GM12878 (cell line): Measurements from ENCODE around the gene ZNF234. TPM values are rescaled to one million over a fixed set of nuclear protein-coding genes. Genes with fewer than 3 reads are reported as not detected.

ENCODE experiments used
- ATAC-seq: fragments of 200-7000 bp; cut with Tn5 transposase; 3 replicates; pipeline ENCODE4 v1.9.1; 2020; ENCODE audit warnings: mild to moderate bottlenecking, moderate library complexity
- BruUV-seq: library from RNA; stranded (reverse); fragments of 400-500 nt; replicated peaks from 2 replicates; lab custom pipeline; 2021; lab: Mats Ljungman, UMichigan
- CTCF ChIA-PET: fragments of 300-600 bp; sonication (Branson Sonifier 250); formaldehyde crosslinking; extraction: SDS; loops from one replicate; lab custom pipeline; 2021; ENCODE audit warnings: inconsistent platforms; lab: Yijun Ruan, JAX
- POLR2A ChIA-PET: fragments of 350-600 bp; formaldehyde crosslinking; extraction: SDS; loops from one replicate; lab custom pipeline; 2021; ENCODE audit warnings: inconsistent platforms; lab: Charles Lee
- RAD21 ChIA-PET: fragments of 300-600 bp; sonication (Branson Sonifier 250); formaldehyde crosslinking; loops from one replicate; lab custom pipeline; 2023; ENCODE audit warnings: antibody characterized with exemption; ENCODE audit not compliant: unreplicated experiment; lab: Charles Lee
- SMC1A ChIA-PET: fragments of 300-600 bp; sonication (Branson Sonifier 250); formaldehyde crosslinking; loops from one replicate; lab custom pipeline; 2023; ENCODE audit not compliant: unreplicated experiment, uncharacterized antibody; lab: Charles Lee
- DNase-seq: peaks from one replicate; pipeline ENCODE4 v3.0.0-alpha.2; 2011; ENCODE audit warnings: low read depth, low spot score
- FAIRE-seq: peaks from 3 replicates; lab custom pipeline; 2011; peaks lifted over from hg19 to GRCh38; lab: Jason Lieb, UNC
- H2AFZ ChIP-seq: 2 replicates; pipeline ENCODE4 v1.6.0; 2011; ENCODE audit warnings: low read depth, low read length, control low read depth; ENCODE audit not compliant: control insufficient read depth
- H3K27ac ChIP-seq: 2 replicates; pipeline ENCODE4 v1.5.1; 2011; ENCODE audit warnings: control low read depth; ENCODE audit not compliant: control insufficient read depth, insufficient read depth
- H3K27me3 ChIP-seq, 2 experiments: replicated peaks in 1 of 2; 2 replicates each; pipeline versions ENCODE4 v1.6.0 to v1.6.1; 2011; ENCODE audit warnings: low read length in 1 of 2; ENCODE audit not compliant: control insufficient read depth in 2 of 2, insufficient read depth in 2 of 2
- H3K36me3 ChIP-seq, 2 experiments: 2 replicates each; pipeline ENCODE4 v1.5.1; 2011; ENCODE audit warnings: low read length in 1 of 2; ENCODE audit not compliant: control insufficient read depth in 2 of 2, insufficient read depth in 2 of 2
- H3K4me1 ChIP-seq: 2 replicates; pipeline ENCODE4 v1.6.1; 2011; ENCODE audit warnings: mild to moderate bottlenecking, low read length, moderate library complexity, mixed read lengths; ENCODE audit not compliant: control insufficient read depth, insufficient read depth
- H3K4me2 ChIP-seq: 2 replicates; pipeline ENCODE4 v1.6.0; 2011; ENCODE audit warnings: control low read depth; ENCODE audit not compliant: control insufficient read depth, insufficient read depth
- H3K4me3 ChIP-seq: fragments of 200-600 bp; sonication (generic); 2 replicates; pipeline ENCODE4 v1.5.1; 2016
- H3K79me2 ChIP-seq: 2 replicates; pipeline ENCODE4 v1.6.0; 2011; ENCODE audit warnings: low read length; ENCODE audit not compliant: control insufficient read depth, insufficient read depth
- H3K9ac ChIP-seq: 2 replicates; pipeline ENCODE4 v1.8.0; 2011; ENCODE audit warnings: low read length, control low read depth, mixed read lengths; ENCODE audit not compliant: control insufficient read depth, insufficient read depth
- H3K9me3 ChIP-seq: replicated peaks from 3 replicates; pipeline ENCODE4 v1.5.1; 2011; ENCODE audit warnings: mild to moderate bottlenecking, low read length; ENCODE audit not compliant: control insufficient read depth, insufficient read depth
- H4K20me1 ChIP-seq: 2 replicates; pipeline ENCODE4 v1.6.0; 2011; ENCODE audit not compliant: control insufficient read depth, insufficient read depth
- BMI1 ChIP-seq: fragments of 450-650 bp; IDR thresholded peaks from 2 replicates; pipeline ENCODE4 v1.6.1; 2016; ENCODE audit warnings: mild to moderate bottlenecking, moderate library complexity, borderline replicate concordance
- CBX3 ChIP-seq: fragments of 200-600 bp; sonication (generic); IDR thresholded peaks from 2 replicates; pipeline ENCODE4 v1.6.1; 2016; ENCODE audit warnings: low read depth, borderline replicate concordance
- EED ChIP-seq: sonication (generic); IDR thresholded peaks from 2 replicates; pipeline ENCODE4 v1.6.1; 2016; ENCODE audit warnings: antibody characterized with exemption, low read depth
- HCFC1 ChIP-seq: fragments of 150-350 bp; IDR thresholded peaks from 2 replicates; pipeline ENCODE4 v1.6.1; 2014; ENCODE audit warnings: low read length
- NBN ChIP-seq: fragments of 450-650 bp; IDR thresholded peaks from 2 replicates; pipeline ENCODE4 v1.6.1; 2016
- RCOR1 ChIP-seq: conservative IDR thresholded peaks from 2 replicates; pipeline ENCODE4 v1.6.1; 2012; ENCODE audit warnings: low read depth, low read length, improper control_type of control experiment
- SMARCA5 ChIP-seq: fragments of 450-650 bp; IDR thresholded peaks from 2 replicates; pipeline ENCODE4 v1.6.1; 2017; ENCODE audit warnings: mild to moderate bottlenecking
- SP1 ChIP-seq: IDR thresholded peaks from one replicate; pipeline ENCODE4 v1.6.1; 2011; ENCODE audit warnings: low read depth, low read length
- WGBS: methylation state at CpG from one replicate; pipeline ENCODE4 v1.1.6; 2016; ENCODE audit warnings: low lambda C conversion rate; ENCODE audit not compliant: insufficient replicate concordance, insufficient coverage; ENCODE audit errors: missing lambda C conversion rate; 5-methylcytosine and 5-hydroxymethylcytosine counted together
- in situ Hi-C: fragments of 300-500 bp; cut with MboI; formaldehyde crosslinking; loops from 9 replicates; pipeline ENCODE4 v1.14.3; 2018; ENCODE audit warnings: mixed read lengths
- intact Hi-C: fragments of 100-400 bp; cut with micrococcal nuclease; formaldehyde crosslinking; loops from one replicate; pipeline ENCODE4 v1.14.2; 2022; ENCODE audit not compliant: unreplicated experiment
- polyA plus RNA-seq, 11 experiments: library from polyadenylated mRNA; depleted of rRNA in 4 of 11; unstranded in 6 of 11; stranded (reverse) in 5 of 11; fragments of >200 nt; fragmentation: Nextera tagmentation in 4 of 11; fragmentation: Illumina TruSeq in 1 of 11; extraction: Ambion mirVana in 4 of 11; extraction: Trizol in 1 of 11; gene quantifications; 1 replicate in 1 of 11; 2 replicates in 10 of 11; pipeline versions ENCODE4 v1.2.1 to v1.2.3, GENCODE V29; 2011 to 2016; ENCODE audit warnings: inconsistent platforms in 2 of 11, missing spikeins in 2 of 11, low read depth in 1 of 11
- total RNA-seq, 4 experiments: library from RNA; depleted of rRNA in 3 of 4; stranded (reverse); fragments of >200 nt in 3 of 4; fragmentation: Illumina TruSeq in 1 of 4; extraction: Trizol in 1 of 4; gene quantifications; 2 replicates each; pipeline versions ENCODE4 v1.2.1 to v1.2.3, GENCODE V29; 2013 to 2021
- TF ChIP-seq, protein P1 (sequence below): fragments of 450-650 bp; conservative IDR thresholded peaks from 2 replicates; pipeline ENCODE4 v1.6.1; 2017; ENCODE audit warnings: mild to moderate bottlenecking, moderate library complexity

The ZNF234 gene
- total and polyA plus RNA-seq, 10 of the 15 experiments (the other 5 are each of a cell fraction or from before 2014, with no cell fraction given), result 2.7 to 10.5 (median 5.2) TPM

DNA sequence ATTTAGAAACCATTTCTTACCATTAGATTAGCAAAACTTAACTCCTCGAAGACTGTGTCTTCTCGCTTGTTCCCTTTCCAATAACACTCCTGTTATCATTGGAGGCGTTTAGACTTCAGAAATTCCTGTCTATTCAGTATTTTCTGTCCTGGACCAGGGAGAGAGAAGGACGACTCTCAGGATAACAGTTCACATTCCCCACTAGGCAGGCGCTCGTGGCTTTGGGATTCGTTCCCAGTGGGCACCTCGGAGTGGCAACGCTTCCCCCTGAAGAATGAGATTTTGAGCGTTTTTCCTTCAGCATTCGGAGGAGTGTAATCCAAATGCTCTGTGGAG, 28.6 kb upstream of the ZNF234 start:
- in situ Hi-C loops, result loop anchor here (5.0 kb wide), 1 partner anchor 190 kb away; no protein-coding TSS in a partner anchor
- FAIRE-seq, result no peak

More for the DNA sequence above, 28.6 kb upstream of the ZNF234 start:
- ChIA-PET SMC1A (interaction anchor here (0.6 to 1.7 kb wide), 2 partner anchors 13 to 40 kb away, joined by 3 to 4 read pairs; no protein-coding TSS in a partner anchor), RAD21 (no interaction called here), POLR2A (interaction anchor here (0.9 to 1.2 kb wide), 2 partner anchors 18 to 52 kb away, joined by 3 to 5 read pairs; partner anchors contain the start of gene ZNF226)
- Histone ChIP-seq H4K20me1 (no peaks in the 10 kb centered on the region), H3K27ac (no peak overlapping the region; the same call in 1 of the 2 replicates)
- TF ChIP-seq RCOR1 (no peak), SP1 (no peak), SMARCA5 (0 out of 2 replicates have a peak, but pooled peaks have one; percentile 42), NBN (no peak), CBX3 (no peak), EED (peak; percentile 46; the same call in 1 of the 2 replicates), BMI1 (no peak), HCFC1 (no peak)
- TF ChIP-seq, protein P1, sequence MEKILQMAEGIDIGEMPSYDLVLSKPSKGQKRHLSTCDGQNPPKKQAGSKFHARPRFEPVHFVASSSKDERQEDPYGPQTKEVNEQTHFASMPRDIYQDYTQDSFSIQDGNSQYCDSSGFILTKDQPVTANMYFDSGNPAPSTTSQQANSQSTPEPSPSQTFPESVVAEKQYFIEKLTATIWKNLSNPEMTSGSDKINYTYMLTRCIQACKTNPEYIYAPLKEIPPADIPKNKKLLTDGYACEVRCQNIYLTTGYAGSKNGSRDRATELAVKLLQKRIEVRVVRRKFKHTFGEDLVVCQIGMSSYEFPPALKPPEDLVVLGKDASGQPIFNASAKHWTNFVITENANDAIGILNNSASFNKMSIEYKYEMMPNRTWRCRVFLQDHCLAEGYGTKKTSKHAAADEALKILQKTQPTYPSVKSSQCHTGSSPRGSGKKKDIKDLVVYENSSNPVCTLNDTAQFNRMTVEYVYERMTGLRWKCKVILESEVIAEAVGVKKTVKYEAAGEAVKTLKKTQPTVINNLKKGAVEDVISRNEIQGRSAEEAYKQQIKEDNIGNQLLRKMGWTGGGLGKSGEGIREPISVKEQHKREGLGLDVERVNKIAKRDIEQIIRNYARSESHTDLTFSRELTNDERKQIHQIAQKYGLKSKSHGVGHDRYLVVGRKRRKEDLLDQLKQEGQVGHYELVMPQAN, result 0 out of 2 replicates have a peak, but pooled peaks have one; percentile 23
- TF ChIP-seq, all 136 proteins: peak for 3
- H3K4me2 ChIP-seq, result peak overlapping the region; percentile 75
- H3K27me3 ChIP-seq, result no peaks in the 10 kb centered on the region
- WGBS, result under 1% methylated on average over 11 of the region's 11 CpGs
- peaks cover 0 to 5% of the 10 kb centered on the region in 2 experiments; a peak in 3 of 4 replicates for H3K36me3 ChIP-seq
- peak overlapping the region; percentile 75 for H3K9ac ChIP-seq
- H3K4me1 ChIP-seq, result no peaks in the 10 kb centered on the region
- H3K9me3 ChIP-seq, result peaks cover 7% of the 10 kb centered on the region; the same call in 2 of the 3 replicates
- ATAC-seq (no peak), DNase-seq (no peak)
- CTCF ChIA-PET, result interaction anchor here (0.7 to 2.1 kb wide), 3 partner anchors 18 to 910 kb away, joined by 3 to 9 read pairs (median 3); partner anchors contain the start of gene ZNF224
- peak overlapping the region; percentile 91 for H3K4me3 ChIP-seq
- peak overlapping the region; percentile 83 for H2AFZ ChIP-seq
- H3K79me2 ChIP-seq, result peaks cover 10% of the 10 kb centered on the region
- no TSS peak for BruUV-seq
- intact Hi-C loops, result loop anchor here (1.0 to 2.0 kb wide), 2 partner anchors 17 to 52 kb away; partner anchors contain the start of gene ZNF226
